ENCODE measurements around the gene NEXN. TPM values are rescaled to one million over a fixed set of nuclear protein-coding genes. Genes with fewer than 3 reads are reported as not detected.
A peak's percentile ranks its signal among the peaks of the same experiment; 100 is the strongest.

Gene NEXN
- total and polyA plus RNA-seq, 2 of the 13 experiments (the other 11 are each of a cell fraction or from before 2014, with no cell fraction given) = 0.07 to 0.97 TPM

DNA sequence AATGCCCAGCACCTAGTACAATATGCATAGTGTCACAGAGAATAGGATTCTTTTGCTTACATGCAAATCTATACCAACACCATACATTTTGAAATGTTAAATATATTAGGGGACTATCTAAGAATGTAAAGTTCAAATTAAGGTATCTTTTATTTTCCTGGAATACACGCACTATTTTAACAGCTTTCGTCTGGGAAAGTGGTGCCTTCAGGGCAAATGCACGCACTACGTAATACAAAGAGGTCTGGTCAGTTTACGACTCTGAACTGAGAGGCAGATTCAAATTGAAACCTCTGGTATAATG is 89.5 kb downstream of the NEXN start (continued):
- TF ChIP-seq HIC2 (CRISPR knock-in tag; IDR thresholded peaks at IDR 0.05; ENCODE audit: low read depth) (no peak), ZFX (CRISPR knock-in tag; IDR thresholded peaks at IDR 0.05; ENCODE audit: low read depth) (no peak), RARA (CRISPR knock-in tag; IDR thresholded peaks at IDR 0.05) (no peak), ZNF792 (CRISPR knock-in tag; IDR thresholded peaks at IDR 0.05) (0 out of 2 replicates have a peak, but pooled peaks have one; percentile 12), FOXO4 (CRISPR knock-in tag; conservative IDR thresholded peaks at IDR 0.05) (no peak), ZMAT3 (CRISPR knock-in tag; conservative IDR thresholded peaks at IDR 0.05) (no peak), CREB1 (IDR thresholded peaks at IDR 0.05) (no peak), CREB1 (CRISPR knock-in tag; IDR thresholded peaks at IDR 0.05) (peak; percentile 55)
- TF ChIP-seq, protein P1, sequence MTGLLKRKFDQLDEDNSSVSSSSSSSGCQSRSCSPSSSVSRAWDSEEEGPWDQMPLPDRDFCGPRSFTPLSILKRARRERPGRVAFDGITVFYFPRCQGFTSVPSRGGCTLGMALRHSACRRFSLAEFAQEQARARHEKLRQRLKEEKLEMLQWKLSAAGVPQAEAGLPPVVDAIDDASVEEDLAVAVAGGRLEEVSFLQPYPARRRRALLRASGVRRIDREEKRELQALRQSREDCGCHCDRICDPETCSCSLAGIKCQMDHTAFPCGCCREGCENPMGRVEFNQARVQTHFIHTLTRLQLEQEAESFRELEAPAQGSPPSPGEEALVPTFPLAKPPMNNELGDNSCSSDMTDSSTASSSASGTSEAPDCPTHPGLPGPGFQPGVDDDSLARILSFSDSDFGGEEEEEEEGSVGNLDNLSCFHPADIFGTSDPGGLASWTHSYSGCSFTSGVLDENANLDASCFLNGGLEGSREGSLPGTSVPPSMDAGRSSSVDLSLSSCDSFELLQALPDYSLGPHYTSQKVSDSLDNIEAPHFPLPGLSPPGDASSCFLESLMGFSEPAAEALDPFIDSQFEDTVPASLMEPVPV (CRISPR knock-in tag; IDR thresholded peaks at IDR 0.05) = no peak

Data from HepG2 (cell line).